ENCODE results near the gene KCNK3. TPM values are rescaled to one million over a fixed set of nuclear protein-coding genes. Genes with fewer than 3 reads are reported as not detected.

KCNK3 gene
- total RNA-seq, 6 experiments from 2014 or later: not detected

GRCh38 chr2:26772064-26773001 is 79.8 kb downstream of the KCNK3 start:
- TF ChIP-seq CTCF (IDR thresholded peaks at IDR 0.05): no peak
- DNase-seq: peak; percentile 50
- Mint-ChIP-seq H3K4me3 (no peak overlapping the region), H3K36me3 (ENCODE audit: low read depth) (peaks cover 7% of the 10 kb centered on the region; the same call in 1 of the 2 replicates), H3K27ac (peak overlapping the region; percentile 43), H3K4me1 (ENCODE audit: low read depth) (peaks cover 37% of the 10 kb centered on the region), H3K9me3 (no peaks in the 10 kb centered on the region), H3K27me3 (ENCODE audit: insufficient read depth) (no peaks in the 10 kb centered on the region; the same call in 1 of the 2 replicates)

GRCh38 chr2:26776195-26776800 is 83.8 kb downstream of the KCNK3 start:
- no peaks in the 10 kb centered on the region; the same call in 1 of the 2 replicates for H3K27me3 Mint-ChIP-seq (ENCODE audit: insufficient read depth)

GRCh38 chr2:26778098-26778497 is 85.6 kb downstream of the KCNK3 start:
- H3K27ac Mint-ChIP-seq: no peak overlapping the region
- DNase-seq: no peak
- no peaks in the 10 kb centered on the region; the same call in 1 of the 2 replicates for H3K4me1 Mint-ChIP-seq (ENCODE audit: low read depth)
- no peaks in the 10 kb centered on the region for H3K9me3 Mint-ChIP-seq
- H3K27me3 Mint-ChIP-seq (ENCODE audit: insufficient read depth): no peaks in the 10 kb centered on the region
- no peak for TF ChIP-seq CTCF (IDR thresholded peaks at IDR 0.05)
- H3K4me3 Mint-ChIP-seq: no peak overlapping the region
- peaks cover 12% of the 10 kb centered on the region; the same call in 1 of the 2 replicates for H3K36me3 Mint-ChIP-seq (ENCODE audit: low read depth)

More at GRCh38 chr2:26776195-26776800, 83.8 kb downstream of the KCNK3 start:
- Mint-ChIP-seq H3K27ac (no peak overlapping the region), H3K4me3 (no peak overlapping the region), H3K36me3 (ENCODE audit: low read depth) (peaks cover 10% of the 10 kb centered on the region; the same call in 1 of the 2 replicates), H3K9me3 (no peaks in the 10 kb centered on the region), H3K4me1 (ENCODE audit: low read depth) (peaks cover 18% of the 10 kb centered on the region)
- no peak for TF ChIP-seq CTCF (IDR thresholded peaks at IDR 0.05)
- DNase-seq: no peak

GRCh38 chr2:26778507-26778906 is 86.0 kb downstream of the KCNK3 start:
- no peak overlapping the region for H3K4me3 Mint-ChIP-seq
- no peak overlapping the region for H3K27ac Mint-ChIP-seq
- H3K9me3 Mint-ChIP-seq: no peaks in the 10 kb centered on the region
- peaks cover 12% of the 10 kb centered on the region; the same call in 1 of the 2 replicates for H3K36me3 Mint-ChIP-seq (ENCODE audit: low read depth)
- no peaks in the 10 kb centered on the region for H3K4me1 Mint-ChIP-seq (ENCODE audit: low read depth)
- no peak for DNase-seq
- no peaks in the 10 kb centered on the region for H3K27me3 Mint-ChIP-seq (ENCODE audit: insufficient read depth)
- TF ChIP-seq CTCF (IDR thresholded peaks at IDR 0.05): no peak

GRCh38 chr2:26780203-26780760 is 87.8 kb downstream of the KCNK3 start:
- peaks cover 5% of the 10 kb centered on the region for H3K4me1 Mint-ChIP-seq (ENCODE audit: low read depth)
- H3K27ac Mint-ChIP-seq: no peak overlapping the region
- peaks cover 12% of the 10 kb centered on the region; the same call in 1 of the 2 replicates for H3K36me3 Mint-ChIP-seq (ENCODE audit: low read depth)
- DNase-seq: no peak
- no peaks in the 10 kb centered on the region for H3K27me3 Mint-ChIP-seq (ENCODE audit: insufficient read depth)
- no peak for TF ChIP-seq CTCF (IDR thresholded peaks at IDR 0.05)
- no peak overlapping the region for H3K4me3 Mint-ChIP-seq
- no peaks in the 10 kb centered on the region for H3K9me3 Mint-ChIP-seq

Other genes with a start within 250 kb of the KCNK3 start
- under 1 TPM in 1 of 6 experiments, not detected in 5; 0.05 TPM for gene OTOF, start 214.6 kb upstream of the KCNK3 start, total RNA-seq (2021; fragmentation: NEBNext Ultra II Directional; extraction: Animal tissue kit (Norgen Biotek cat#: 25700))
- not detected for gene CIB4, start 51.4 kb upstream of the KCNK3 start, total RNA-seq (2021; fragmentation: NEBNext Ultra II Directional; extraction: Animal tissue kit (Norgen Biotek cat#: 25700))
- 10 to 100 TPM; 34.1 to 44.5 (median 38.7) TPM for gene SLC35F6, start 71.6 kb downstream of the KCNK3 start, total RNA-seq (2021; fragmentation: NEBNext Ultra II Directional; extraction: Animal tissue kit (Norgen Biotek cat#: 25700))
- 10 to 100 TPM in 5 of 6 experiments, 1 to 10 TPM in 1; 8.7 to 20.4 (median 17.5) TPM for gene CENPA, start 93.3 kb downstream of the KCNK3 start, total RNA-seq (2021; fragmentation: NEBNext Ultra II Directional; extraction: Animal tissue kit (Norgen Biotek cat#: 25700))
- gene DPYSL5, start 155.4 kb downstream of the KCNK3 start, total RNA-seq (2021; fragmentation: NEBNext Ultra II Directional; extraction: Animal tissue kit (Norgen Biotek cat#: 25700)): not detected